ENCODE measurements around the gene CTAG2. TPM values are rescaled to one million over a fixed set of nuclear protein-coding genes. Genes with fewer than 3 reads are reported as not detected.

The CTAG2 gene
- total and polyA plus RNA-seq, 2 donors (not counting 3 experiments of a cell fraction or from before 2014, with no cell fraction given): not detected

GRCh38 chrX:154602766-154603437 lies 50.5 kb downstream of the CTAG2 start:
- H3K36me3 ChIP-seq (ENCODE audit: control insufficient read depth in 2 of 2, extremely low read depth in 1 of 2, insufficient read depth in 2 of 2, low read length in 2 of 2): no peaks in the 10 kb centered on the region
- FAIRE-seq: no peak
- H3K9me1 ChIP-seq (replicated peaks; ENCODE audit: control insufficient read depth, extremely low read depth, insufficient read depth, low read length): no peaks in the 10 kb centered on the region
- H3K4me2 ChIP-seq (ENCODE audit: insufficient read depth, low read length): no peak overlapping the region
- intact Hi-C loops (cut with micrococcal nuclease): no loop called here
- BruUV-seq (replicated peaks): no TSS peak
- CTCF ChIA-PET: no interaction called here
- H4K20me1 ChIP-seq (replicated peaks; ENCODE audit: control insufficient read depth, extremely low read depth, insufficient read depth, low read length): no peaks in the 10 kb centered on the region
- no peak overlapping the region for H2AFZ ChIP-seq (ENCODE audit: low read depth, low read length)
- H3K27ac ChIP-seq (ENCODE audit: insufficient read depth, low read depth, low read length): no peak overlapping the region
- no peaks in the 10 kb centered on the region for H3K9me3 ChIP-seq (replicated peaks; ENCODE audit: control insufficient read depth, insufficient read depth, low read length)
- no peak for DNase-seq (ENCODE audit: low read depth, low spot score)
- POLR2A ChIA-PET: no interaction called here
- H3K27me3 ChIP-seq (ENCODE audit: control insufficient read depth in 2 of 2, insufficient read depth in 2 of 2, low read length in 2 of 2): no peaks in the 10 kb centered on the region
- no peak overlapping the region for H3K9ac ChIP-seq (replicated peaks; ENCODE audit: extremely low read depth, insufficient read depth, low read length)
- dilution Hi-C loops (cut with MboI; ENCODE audit: extremely low pct_ligation_motif_present, low sequenced_read_pairs): no loop called here
- TF ChIP-seq POLR2AphosphoS5 (IDR thresholded peaks at IDR 0.05; ENCODE audit: insufficient read depth, low read depth, low read length): no peak
- TF ChIP-seq, protein P1, sequence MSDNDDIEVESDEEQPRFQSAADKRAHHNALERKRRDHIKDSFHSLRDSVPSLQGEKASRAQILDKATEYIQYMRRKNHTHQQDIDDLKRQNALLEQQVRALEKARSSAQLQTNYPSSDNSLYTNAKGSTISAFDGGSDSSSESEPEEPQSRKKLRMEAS (IDR thresholded peaks at IDR 0.05; ENCODE audit: insufficient read depth, insufficient read length): no peak
- no peak for TF ChIP-seq GATA2 (IDR thresholded peaks at IDR 0.05; ENCODE audit: insufficient read depth, insufficient read length, low read depth, low read length)
- no peak for TF ChIP-seq FOS (IDR thresholded peaks at IDR 0.05; ENCODE audit: borderline replicate concordance, insufficient read depth, low read length)
- no peak for TF ChIP-seq POLR2A (IDR thresholded peaks at IDR 0.05; ENCODE audit: low read depth, low read length)
- TF ChIP-seq, protein P2, sequence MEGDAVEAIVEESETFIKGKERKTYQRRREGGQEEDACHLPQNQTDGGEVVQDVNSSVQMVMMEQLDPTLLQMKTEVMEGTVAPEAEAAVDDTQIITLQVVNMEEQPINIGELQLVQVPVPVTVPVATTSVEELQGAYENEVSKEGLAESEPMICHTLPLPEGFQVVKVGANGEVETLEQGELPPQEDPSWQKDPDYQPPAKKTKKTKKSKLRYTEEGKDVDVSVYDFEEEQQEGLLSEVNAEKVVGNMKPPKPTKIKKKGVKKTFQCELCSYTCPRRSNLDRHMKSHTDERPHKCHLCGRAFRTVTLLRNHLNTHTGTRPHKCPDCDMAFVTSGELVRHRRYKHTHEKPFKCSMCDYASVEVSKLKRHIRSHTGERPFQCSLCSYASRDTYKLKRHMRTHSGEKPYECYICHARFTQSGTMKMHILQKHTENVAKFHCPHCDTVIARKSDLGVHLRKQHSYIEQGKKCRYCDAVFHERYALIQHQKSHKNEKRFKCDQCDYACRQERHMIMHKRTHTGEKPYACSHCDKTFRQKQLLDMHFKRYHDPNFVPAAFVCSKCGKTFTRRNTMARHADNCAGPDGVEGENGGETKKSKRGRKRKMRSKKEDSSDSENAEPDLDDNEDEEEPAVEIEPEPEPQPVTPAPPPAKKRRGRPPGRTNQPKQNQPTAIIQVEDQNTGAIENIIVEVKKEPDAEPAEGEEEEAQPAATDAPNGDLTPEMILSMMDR (IDR thresholded peaks at IDR 0.05; ENCODE audit: extremely low read depth in 1 of 2, insufficient read depth in 1 of 2, low read depth in 1 of 2, low read length in 2 of 2): no peak
- no peak for TF ChIP-seq EZH2 (IDR thresholded peaks at IDR 0.05; ENCODE audit: borderline replicate concordance, low read depth, low read length, severe bottlenecking)
- H3K79me2 ChIP-seq (ENCODE audit: control insufficient read depth, insufficient read depth, low read length): no peaks in the 10 kb centered on the region
- peaks cover 6% of the 10 kb centered on the region for H3K4me1 ChIP-seq (ENCODE audit: control insufficient read depth, extremely low read depth, insufficient read depth, low read length)
- no peak overlapping the region for H3K4me3 ChIP-seq (replicated peaks in 1 of 3; ENCODE audit: insufficient read depth in 1 of 3, low read depth in 1 of 3, low read length in 3 of 3)
